ENCODE results near the gene TVP23C.
"Not testable (repeated sequence)": the region's sequence is repeated elsewhere in the genome, so short reads cannot be mapped to it uniquely, and the experiment has no call there.

TVP23C gene

GRCh38 chr17:15514469-15514868, 48.8 kb downstream of the TVP23C start:
- DNase-seq (ENCODE audit: low spot score in 2 of 2) (no peak), ATAC-seq (replicated peaks; ENCODE audit: extremely low read depth, poor library complexity, severe bottlenecking) (no peak)
- no peak overlapping the region for H3K4me3 Mint-ChIP-seq
- no peaks in the 10 kb centered on the region for H3K9me3 Mint-ChIP-seq
- no peaks in the 10 kb centered on the region for H3K27me3 Mint-ChIP-seq
- peaks cover 6% of the 10 kb centered on the region for H3K4me1 Mint-ChIP-seq
- H3K36me3 Mint-ChIP-seq (ENCODE audit: insufficient read depth): peaks cover 9% of the 10 kb centered on the region
- no peak overlapping the region for H3K27ac Mint-ChIP-seq (ENCODE audit: low read depth)

DNA sequence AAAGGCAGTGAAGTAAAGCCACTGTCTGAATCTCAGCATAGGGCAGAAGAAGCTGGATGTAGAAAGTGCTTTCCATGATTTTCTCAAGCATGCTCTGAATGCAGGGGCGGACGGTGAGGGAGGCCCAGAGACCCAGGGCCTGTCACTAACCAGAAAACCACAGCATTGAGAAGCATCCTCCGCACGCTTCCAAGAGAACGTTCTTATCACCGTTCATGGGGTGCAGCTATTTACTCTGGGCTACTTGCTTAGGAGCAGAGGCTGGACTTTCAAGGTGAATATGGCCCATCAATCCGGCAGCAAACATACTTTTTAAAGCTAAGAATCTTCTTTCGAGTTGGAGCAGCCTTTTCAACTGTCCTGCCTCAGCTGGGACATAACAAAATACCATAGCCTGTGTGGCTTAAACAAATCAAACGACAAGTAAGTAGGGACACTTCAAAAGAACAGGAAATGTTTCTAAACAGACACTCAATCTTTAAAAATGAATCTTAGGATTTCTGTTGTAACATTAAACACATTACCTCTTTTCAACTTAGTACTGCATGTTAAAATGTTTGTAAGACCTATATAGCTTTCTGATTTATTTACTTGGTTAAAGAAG, 49.3 kb downstream of the TVP23C start:
- Mint-ChIP-seq H3K27me3 (no peaks in the 10 kb centered on the region), H3K4me3 (no peak overlapping the region), H3K4me1 (peaks cover 6% of the 10 kb centered on the region), H3K36me3 (ENCODE audit: insufficient read depth) (peaks cover 6% of the 10 kb centered on the region), H3K9me3 (no peaks in the 10 kb centered on the region), H3K27ac (ENCODE audit: low read depth) (no peak overlapping the region)
- no peak for DNase-seq (ENCODE audit: low spot score in 2 of 2)
- ATAC-seq (replicated peaks; ENCODE audit: extremely low read depth, poor library complexity, severe bottlenecking): no peak

- Mint-ChIP-seq H3K27ac (ENCODE audit: low read depth) (no peak overlapping the region), H3K9me3 (no peaks in the 10 kb centered on the region), H3K4me3 (no peak overlapping the region), H3K4me1 (peaks cover 6% of the 10 kb centered on the region), H3K27me3 (no peaks in the 10 kb centered on the region), H3K36me3 (ENCODE audit: insufficient read depth) (peaks cover 5% of the 10 kb centered on the region)
- no peak for ATAC-seq (replicated peaks; ENCODE audit: extremely low read depth, poor library complexity, severe bottlenecking)
- no peak for DNase-seq (ENCODE audit: low spot score in 2 of 2)
Observed at GRCh38 chr17:15513058-15513791, 50.1 kb downstream of the TVP23C start.

DNA sequence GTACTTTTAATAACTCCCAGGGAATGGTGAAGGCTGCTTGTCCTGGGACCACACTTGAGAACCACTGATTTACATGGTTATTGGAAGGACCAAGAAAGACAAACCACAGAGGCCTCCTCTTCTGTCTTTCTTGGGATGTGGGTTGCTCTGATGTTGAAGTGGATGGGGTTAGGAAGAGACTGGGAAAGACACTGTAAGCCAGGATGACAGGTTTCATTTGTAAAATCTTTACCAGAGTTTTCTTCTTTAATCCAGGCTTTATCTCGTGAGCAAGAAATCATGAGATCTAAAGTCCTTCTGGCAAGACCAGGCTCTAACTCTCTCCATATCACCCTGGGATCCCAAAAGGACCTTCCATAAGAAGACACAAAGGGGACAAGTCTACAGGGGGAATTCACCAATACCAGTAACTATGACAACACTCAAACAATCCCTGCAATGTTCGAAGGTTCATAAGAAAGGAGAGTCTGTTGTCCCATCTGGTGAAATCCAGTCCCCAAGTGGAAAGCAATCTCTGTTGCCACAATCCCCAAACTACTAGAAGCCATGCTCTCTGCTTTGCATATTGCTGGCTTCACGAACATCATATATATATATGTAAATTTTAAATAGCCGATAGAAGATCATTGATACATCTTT, 51.1 kb downstream of the TVP23C start:
- Mint-ChIP-seq H3K4me1 (peaks cover 6% of the 10 kb centered on the region), H3K27me3 (no peaks in the 10 kb centered on the region), H3K9me3 (no peaks in the 10 kb centered on the region), H3K27ac (ENCODE audit: low read depth) (no peak overlapping the region), H3K36me3 (ENCODE audit: insufficient read depth) (peaks cover 4% of the 10 kb centered on the region), H3K4me3 (no peak overlapping the region)
- ATAC-seq (replicated peaks; ENCODE audit: extremely low read depth, poor library complexity, severe bottlenecking): no peak
- DNase-seq (ENCODE audit: low spot score in 2 of 2): no peak

GRCh38 chr17:15511142-15511541, 52.1 kb downstream of the TVP23C start:
- Mint-ChIP-seq H3K36me3 (ENCODE audit: insufficient read depth) (peaks cover 2% of the 10 kb centered on the region), H3K4me1 (peaks cover 6% of the 10 kb centered on the region), H3K4me3 (no peak overlapping the region)

GRCh38 chr17:15510361-15510760, 52.9 kb downstream of the TVP23C start:
- peaks cover 2% of the 10 kb centered on the region for H3K36me3 Mint-ChIP-seq (ENCODE audit: insufficient read depth)
- no peaks in the 10 kb centered on the region for H3K9me3 Mint-ChIP-seq
- H3K27ac Mint-ChIP-seq (ENCODE audit: low read depth): no peak overlapping the region
- H3K27me3 Mint-ChIP-seq: no peaks in the 10 kb centered on the region
- H3K4me1 Mint-ChIP-seq: peaks cover 6% of the 10 kb centered on the region
- H3K4me3 Mint-ChIP-seq: no peak overlapping the region
- no peak for ATAC-seq (replicated peaks; ENCODE audit: extremely low read depth, poor library complexity, severe bottlenecking)
- DNase-seq (ENCODE audit: low spot score in 2 of 2): no peak

More at GRCh38 chr17:15511142-15511541, 52.1 kb downstream of the TVP23C start:
- H3K27ac Mint-ChIP-seq (ENCODE audit: low read depth): no peak overlapping the region
- no peaks in the 10 kb centered on the region for H3K27me3 Mint-ChIP-seq
- H3K9me3 Mint-ChIP-seq: no peaks in the 10 kb centered on the region
- no peak for DNase-seq (ENCODE audit: low spot score in 2 of 2)
- no peak for ATAC-seq (replicated peaks; ENCODE audit: extremely low read depth, poor library complexity, severe bottlenecking)

DNA sequence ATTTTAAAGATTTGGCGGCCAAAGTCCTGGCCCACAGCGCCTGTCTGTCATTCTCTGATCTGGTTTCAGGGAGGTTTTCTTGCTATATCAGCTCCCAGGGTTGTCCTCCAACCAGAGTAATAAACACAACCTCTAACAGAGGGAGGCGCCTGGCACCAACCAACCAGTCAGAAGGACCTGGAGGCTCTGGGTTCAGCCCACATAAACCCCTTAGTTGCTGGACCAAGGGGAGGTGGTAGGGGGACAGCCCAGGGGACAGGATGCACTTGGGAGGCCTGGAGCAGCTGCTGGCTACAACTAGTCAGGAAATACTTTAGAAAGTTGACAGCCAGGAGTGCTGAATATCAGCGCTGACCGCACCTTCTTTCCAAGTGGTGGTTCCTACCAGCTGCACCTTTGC, 54.2 kb downstream of the TVP23C start:
- ATAC-seq (replicated peaks; ENCODE audit: extremely low read depth, poor library complexity, severe bottlenecking) (no peak), DNase-seq (ENCODE audit: low spot score in 2 of 2) (no peak)
- no peak overlapping the region for H3K4me3 Mint-ChIP-seq
- H3K9me3 Mint-ChIP-seq: no peaks in the 10 kb centered on the region
- no peaks in the 10 kb centered on the region for H3K27me3 Mint-ChIP-seq
- H3K36me3 Mint-ChIP-seq (ENCODE audit: insufficient read depth): peaks cover 4% of the 10 kb centered on the region
- peaks cover 6% of the 10 kb centered on the region for H3K4me1 Mint-ChIP-seq
- H3K27ac Mint-ChIP-seq (ENCODE audit: low read depth): no peak overlapping the region

GRCh38 chr17:15508466-15508865, 54.8 kb downstream of the TVP23C start:
- Mint-ChIP-seq H3K4me3 (no peak overlapping the region), H3K4me1 (peaks cover 9% of the 10 kb centered on the region), H3K9me3 (no peaks in the 10 kb centered on the region), H3K27ac (ENCODE audit: low read depth) (no peak overlapping the region), H3K27me3 (no peaks in the 10 kb centered on the region), H3K36me3 (ENCODE audit: insufficient read depth) (peaks cover 4% of the 10 kb centered on the region)
- no peak for ATAC-seq (replicated peaks; ENCODE audit: extremely low read depth, poor library complexity, severe bottlenecking)
- DNase-seq (ENCODE audit: low spot score in 2 of 2): no peak

GRCh38 chr17:15507896-15508295, 55.4 kb downstream of the TVP23C start:
- Mint-ChIP-seq H3K9me3 (no peaks in the 10 kb centered on the region), H3K4me3 (no peak overlapping the region), H3K36me3 (ENCODE audit: insufficient read depth) (peaks cover 4% of the 10 kb centered on the region), H3K27ac (ENCODE audit: low read depth) (no peak overlapping the region), H3K27me3 (no peaks in the 10 kb centered on the region), H3K4me1 (peaks cover 14% of the 10 kb centered on the region)
- DNase-seq (ENCODE audit: low spot score in 2 of 2) (no peak), ATAC-seq (replicated peaks; ENCODE audit: extremely low read depth, poor library complexity, severe bottlenecking) (no peak)

DNA sequence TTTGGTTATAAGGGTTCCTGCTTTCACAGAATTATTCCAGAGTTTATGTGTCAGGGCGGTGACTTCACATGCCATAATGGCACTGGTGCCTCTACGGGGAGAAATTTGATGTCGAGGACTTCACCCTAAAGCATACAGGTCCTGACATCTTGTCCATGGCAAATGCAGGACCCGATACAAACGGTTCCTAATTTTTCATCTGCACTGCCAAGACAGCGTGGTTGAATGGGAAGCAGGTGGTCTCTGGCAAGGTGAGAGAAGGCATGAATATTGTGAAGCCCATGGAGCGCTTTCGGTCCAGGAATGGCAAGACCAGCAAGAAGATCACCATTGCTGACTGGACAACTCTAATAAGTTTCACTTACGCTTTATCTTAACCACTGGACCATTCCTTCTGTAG, 56.3 kb downstream of the TVP23C start:
- no peak overlapping the region for H3K27ac Mint-ChIP-seq (ENCODE audit: low read depth)
- H3K4me3 Mint-ChIP-seq: no peak overlapping the region
- H3K4me1 Mint-ChIP-seq: peaks cover 14% of the 10 kb centered on the region
- peaks cover 6% of the 10 kb centered on the region for H3K36me3 Mint-ChIP-seq (ENCODE audit: insufficient read depth)
- no peaks in the 10 kb centered on the region for H3K27me3 Mint-ChIP-seq
- DNase-seq (ENCODE audit: low spot score in 2 of 2) (no peak), ATAC-seq (replicated peaks; ENCODE audit: extremely low read depth, poor library complexity, severe bottlenecking) (no peak)
- no peaks in the 10 kb centered on the region for H3K9me3 Mint-ChIP-seq

DNA sequence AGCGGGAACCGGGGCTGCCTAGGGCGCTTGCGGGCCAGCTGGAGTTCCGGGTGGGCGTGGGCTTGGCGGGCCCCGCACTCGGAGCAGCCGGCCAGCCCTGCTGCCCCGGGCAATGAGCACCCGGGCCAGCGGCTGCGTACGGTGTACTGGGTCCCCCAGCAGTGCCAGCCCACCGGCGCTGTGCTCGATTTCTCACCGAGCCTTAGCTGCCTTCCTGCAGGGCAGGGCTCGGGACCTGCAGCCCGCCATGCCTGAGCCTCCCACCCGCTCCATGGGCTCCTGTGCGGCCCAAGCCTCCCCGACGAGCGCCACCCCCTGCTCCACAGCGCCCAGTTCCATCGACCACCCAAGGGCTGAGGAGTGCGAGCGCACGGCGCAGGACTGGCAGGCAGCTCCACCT, 57.6 kb downstream of the TVP23C start:
- peaks cover 13% of the 10 kb centered on the region for H3K4me1 Mint-ChIP-seq
- not testable (repeated sequence) for H3K4me3 Mint-ChIP-seq; H3K36me3 Mint-ChIP-seq (ENCODE audit: insufficient read depth); ATAC-seq (replicated peaks; ENCODE audit: extremely low read depth, poor library complexity, severe bottlenecking); H3K9me3 Mint-ChIP-seq; H3K27ac Mint-ChIP-seq (ENCODE audit: low read depth); DNase-seq (ENCODE audit: low spot score in 2 of 2); H3K27me3 Mint-ChIP-seq

- H3K9me3 Mint-ChIP-seq: no peaks in the 10 kb centered on the region
- no peak overlapping the region for H3K4me3 Mint-ChIP-seq
- ATAC-seq (replicated peaks; ENCODE audit: extremely low read depth, poor library complexity, severe bottlenecking): no peak
- H3K4me1 Mint-ChIP-seq: peaks cover 13% of the 10 kb centered on the region
- H3K36me3 Mint-ChIP-seq (ENCODE audit: insufficient read depth): peaks cover 8% of the 10 kb centered on the region
- no peaks in the 10 kb centered on the region for H3K27me3 Mint-ChIP-seq
- no peak overlapping the region for H3K27ac Mint-ChIP-seq (ENCODE audit: low read depth)
- no peak for DNase-seq (ENCODE audit: low spot score in 2 of 2)
Observed at GRCh38 chr17:15503731-15504130, 59.6 kb downstream of the TVP23C start.
